ENCODE measurements around the gene DLGAP1. TPM values are rescaled to one million over a fixed set of nuclear protein-coding genes. Genes with fewer than 3 reads are reported as not detected.

DLGAP1 gene
- total and polyA plus RNA-seq, 4 donors = 0.54 to 11.8 (median 3.1) TPM

DNA sequence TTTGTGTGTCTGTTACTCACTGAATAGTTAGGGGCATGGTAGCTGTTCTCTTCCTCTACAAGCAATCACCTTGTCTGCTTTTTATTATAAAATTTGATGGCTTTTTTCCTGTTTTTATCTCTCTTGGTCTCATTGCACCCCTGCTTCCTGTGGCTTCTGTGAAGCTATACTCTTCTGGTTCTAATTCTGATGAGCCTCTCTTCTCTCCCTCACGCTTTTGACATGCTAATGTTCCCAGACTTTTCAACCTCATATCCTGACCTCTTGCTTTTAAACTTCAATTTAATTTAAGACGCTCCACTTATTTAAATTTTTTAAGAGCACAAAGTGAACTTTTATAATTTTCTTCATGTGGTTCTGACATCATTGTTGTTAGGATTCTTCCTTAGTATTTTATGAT, 361.4 kb downstream of the DLGAP1 start:
- Histone ChIP-seq H3K27ac (ENCODE audit: low read depth in 1 of 2, low read length in 1 of 2) (no peak overlapping the region), H3K4me3 (no peak overlapping the region), H3K9ac (ENCODE audit: insufficient read depth in 1 of 2, low read length in 2 of 2) (no peak overlapping the region), H3K27me3 (ENCODE audit: control insufficient read depth in 3 of 3, insufficient read depth in 3 of 3, low read length in 2 of 3) (no peaks in the 10 kb centered on the region), H3K4me1 (ENCODE audit: control insufficient read depth in 5 of 5, insufficient read depth in 5 of 5, low read length in 5 of 5) (no peaks in the 10 kb centered on the region), H3K36me3 (ENCODE audit: control insufficient read depth in 4 of 4, insufficient read depth in 4 of 4, low read length in 4 of 4) (no peaks in the 10 kb centered on the region), H3K9me3 (ENCODE audit: control insufficient read depth in 4 of 4, insufficient read depth in 3 of 4, low read length in 3 of 4) (peaks cover 0 to 3% (median 0%) of the 10 kb centered on the region in 4 donors)
- DNase-seq (no peak), ATAC-seq (ENCODE audit: insufficient read depth, low FRiP score) (no peak)
- WGBS, 2 donors = 32 to 50% methylated on average over 2 of the region's 2 CpGs
- TF ChIP-seq, protein P1, sequence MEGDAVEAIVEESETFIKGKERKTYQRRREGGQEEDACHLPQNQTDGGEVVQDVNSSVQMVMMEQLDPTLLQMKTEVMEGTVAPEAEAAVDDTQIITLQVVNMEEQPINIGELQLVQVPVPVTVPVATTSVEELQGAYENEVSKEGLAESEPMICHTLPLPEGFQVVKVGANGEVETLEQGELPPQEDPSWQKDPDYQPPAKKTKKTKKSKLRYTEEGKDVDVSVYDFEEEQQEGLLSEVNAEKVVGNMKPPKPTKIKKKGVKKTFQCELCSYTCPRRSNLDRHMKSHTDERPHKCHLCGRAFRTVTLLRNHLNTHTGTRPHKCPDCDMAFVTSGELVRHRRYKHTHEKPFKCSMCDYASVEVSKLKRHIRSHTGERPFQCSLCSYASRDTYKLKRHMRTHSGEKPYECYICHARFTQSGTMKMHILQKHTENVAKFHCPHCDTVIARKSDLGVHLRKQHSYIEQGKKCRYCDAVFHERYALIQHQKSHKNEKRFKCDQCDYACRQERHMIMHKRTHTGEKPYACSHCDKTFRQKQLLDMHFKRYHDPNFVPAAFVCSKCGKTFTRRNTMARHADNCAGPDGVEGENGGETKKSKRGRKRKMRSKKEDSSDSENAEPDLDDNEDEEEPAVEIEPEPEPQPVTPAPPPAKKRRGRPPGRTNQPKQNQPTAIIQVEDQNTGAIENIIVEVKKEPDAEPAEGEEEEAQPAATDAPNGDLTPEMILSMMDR (IDR thresholded peaks at IDR 0.05; ENCODE audit: control extremely low read depth, extremely low read depth) = no peak

DNA sequence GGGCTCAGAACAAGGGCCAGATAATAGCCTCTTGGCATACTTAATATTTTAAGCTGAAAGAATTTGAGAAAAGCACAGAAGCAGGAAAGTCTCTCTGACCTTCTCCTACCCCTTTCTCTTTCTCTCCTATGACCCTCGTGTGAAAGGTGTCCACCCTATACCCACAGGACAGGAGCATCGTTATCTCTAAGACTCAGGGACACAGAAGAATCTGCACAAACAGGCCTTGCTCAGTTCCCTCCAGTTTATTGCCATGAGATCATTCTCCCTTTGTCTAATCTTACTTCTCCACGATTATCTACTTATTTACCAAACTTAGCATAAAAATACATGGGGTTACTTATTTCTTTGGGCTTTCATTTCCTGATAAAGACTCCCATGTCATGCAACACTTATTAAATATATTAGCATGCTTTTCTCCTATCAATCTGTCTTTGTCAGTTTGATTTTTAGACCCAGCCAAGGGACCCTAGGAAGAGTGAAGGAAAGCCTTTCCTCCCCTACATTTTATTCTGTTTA, 370.7 kb downstream of the DLGAP1 start:
- H3K9me3 ChIP-seq (ENCODE audit: control insufficient read depth in 4 of 4, insufficient read depth in 3 of 4, low read length in 3 of 4) = peaks cover 0 to 2% (median 0%) of the 10 kb centered on the region in 4 donors
- no peak overlapping the region for H3K9ac ChIP-seq (ENCODE audit: insufficient read depth in 1 of 2, low read length in 2 of 2)
- no peaks in the 10 kb centered on the region for H3K36me3 ChIP-seq (ENCODE audit: control insufficient read depth in 4 of 4, insufficient read depth in 4 of 4, low read length in 4 of 4)
- no peaks in the 10 kb centered on the region for H3K27me3 ChIP-seq (ENCODE audit: control insufficient read depth in 3 of 3, insufficient read depth in 3 of 3, low read length in 2 of 3)
- TF ChIP-seq, protein P1 (IDR thresholded peaks at IDR 0.05; ENCODE audit: control extremely low read depth, extremely low read depth) = no peak
- no peak overlapping the region for H3K27ac ChIP-seq (ENCODE audit: low read depth in 1 of 2, low read length in 1 of 2)
- ATAC-seq (ENCODE audit: insufficient read depth, low FRiP score) (no peak), DNase-seq (no peak)
- H3K4me3 ChIP-seq = no peak overlapping the region
- 42 to 66% methylated on average over 3 of the region's 3 CpGs for WGBS, 2 donors
- peaks cover 0 to 1% (median 0%) of the 10 kb centered on the region in 5 donors for H3K4me1 ChIP-seq (ENCODE audit: control insufficient read depth in 5 of 5, insufficient read depth in 5 of 5, low read length in 5 of 5)

DNA sequence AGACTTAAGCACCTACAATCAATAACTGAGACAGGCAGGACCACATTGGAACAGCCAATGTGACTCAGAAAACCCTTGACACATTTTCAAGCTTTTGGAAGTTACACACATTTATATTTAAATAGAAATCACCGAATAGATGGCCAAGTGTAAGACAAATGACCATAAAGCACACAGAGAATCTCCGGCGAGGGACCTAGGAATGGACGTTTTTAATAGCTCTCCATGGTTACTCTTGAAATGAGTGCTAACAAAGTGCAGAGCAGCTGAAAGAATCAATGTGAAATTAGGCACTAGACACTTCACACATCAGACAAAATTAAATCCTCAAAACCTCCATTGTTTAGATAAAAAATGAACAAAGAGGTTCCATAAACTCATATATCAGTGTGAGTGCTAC, 376.9 kb downstream of the DLGAP1 start:
- 73 to 87% methylated on average over 4 of the region's 4 CpGs for WGBS, 2 donors
- Histone ChIP-seq H3K4me1 (ENCODE audit: control insufficient read depth in 5 of 5, insufficient read depth in 5 of 5, low read length in 5 of 5) (no peaks in the 10 kb centered on the region), H3K27me3 (ENCODE audit: control insufficient read depth in 3 of 3, insufficient read depth in 3 of 3, low read length in 2 of 3) (no peaks in the 10 kb centered on the region), H3K9ac (ENCODE audit: insufficient read depth in 1 of 2, low read length in 2 of 2) (no peak overlapping the region), H3K27ac (ENCODE audit: low read depth in 1 of 2, low read length in 1 of 2) (no peak overlapping the region), H3K9me3 (ENCODE audit: control insufficient read depth in 4 of 4, insufficient read depth in 3 of 4, low read length in 3 of 4) (peaks cover 0 to 2% (median 0%) of the 10 kb centered on the region in 4 donors), H3K36me3 (ENCODE audit: control insufficient read depth in 4 of 4, insufficient read depth in 4 of 4, low read length in 4 of 4) (no peaks in the 10 kb centered on the region), H3K4me3 (no peak overlapping the region)
- TF ChIP-seq, protein P1 (IDR thresholded peaks at IDR 0.05; ENCODE audit: control extremely low read depth, extremely low read depth) = no peak
- ATAC-seq (ENCODE audit: insufficient read depth, low FRiP score) (no peak), DNase-seq (no peak)

DNA sequence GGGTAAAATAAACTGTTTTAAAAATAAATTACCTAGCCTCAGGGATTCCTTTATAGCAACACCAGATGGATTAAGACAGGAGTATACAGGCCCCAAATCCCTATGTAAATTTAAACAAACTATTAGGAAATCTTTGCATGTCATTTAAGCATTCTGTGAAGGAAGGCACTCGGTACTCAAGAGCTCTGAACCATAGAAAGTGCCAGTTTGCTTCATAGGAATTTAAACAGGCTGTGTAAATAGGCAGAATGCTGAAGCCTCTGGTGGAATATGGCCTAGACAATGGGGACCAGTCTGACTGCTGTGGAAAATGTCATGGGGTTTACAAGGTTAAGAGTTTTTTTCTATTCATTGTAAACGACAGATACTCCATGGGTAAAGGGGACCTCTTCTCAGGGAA, 377.4 kb downstream of the DLGAP1 start:
- TF ChIP-seq, protein P1 (IDR thresholded peaks at IDR 0.05; ENCODE audit: control extremely low read depth, extremely low read depth) = no peak
- peak in 2 of 3 donors; percentile 11 to 46 for DNase-seq
- Histone ChIP-seq H3K9ac (ENCODE audit: insufficient read depth in 1 of 2, low read length in 2 of 2) (no peak overlapping the region), H3K27me3 (ENCODE audit: control insufficient read depth in 3 of 3, insufficient read depth in 3 of 3, low read length in 2 of 3) (no peaks in the 10 kb centered on the region), H3K4me3 (no peak overlapping the region), H3K36me3 (ENCODE audit: control insufficient read depth in 4 of 4, insufficient read depth in 4 of 4, low read length in 4 of 4) (no peaks in the 10 kb centered on the region), H3K27ac (ENCODE audit: low read depth in 1 of 2, low read length in 1 of 2) (no peak overlapping the region), H3K4me1 (ENCODE audit: control insufficient read depth in 5 of 5, insufficient read depth in 5 of 5, low read length in 5 of 5) (no peaks in the 10 kb centered on the region), H3K9me3 (ENCODE audit: control insufficient read depth in 4 of 4, insufficient read depth in 3 of 4, low read length in 3 of 4) (peaks cover 0 to 1% (median 0%) of the 10 kb centered on the region in 4 donors)
- 63 to 77% methylated on average over 2 of the region's 2 CpGs for WGBS, 2 donors
- no peak for ATAC-seq (ENCODE audit: insufficient read depth, low FRiP score)

Measured in lung (tissue), 12 donors.